HEK293T (cell line): ENCODE results near the gene KRT33B.

ENCODE experiments used
- CTCF ChIA-PET: fragments of 350-600 bp; formaldehyde crosslinking; extraction: SDS; loops from one replicate; lab custom pipeline; 2021; ENCODE audit warnings: antibody characterized with exemption, inconsistent platforms; lab: Yijun Ruan, JAX
- POLR2A ChIA-PET: fragments of 350-600 bp; formaldehyde crosslinking; extraction: SDS; loops from one replicate; lab custom pipeline; 2020; ENCODE audit warnings: antibody characterized with exemption, inconsistent platforms; lab: Yijun Ruan, JAX
- DNase-seq: peaks from one replicate; pipeline ENCODE4 v3.0.0; 2012; ENCODE audit warnings: mixed read lengths; ENCODE audit errors: extremely low spot score
- ARNT ChIP-seq: fragments of 450-650 bp; IDR thresholded peaks from 2 replicates; pipeline ENCODE4 v1.6.1; 2017; ENCODE audit warnings: mild to moderate bottlenecking
- BHLHE40 ChIP-seq: fragments of 450-650 bp; IDR thresholded peaks from 2 replicates; pipeline ENCODE4 v1.6.1; 2016; ENCODE audit warnings: mild to moderate bottlenecking, moderate library complexity, borderline replicate concordance
- CTBP1 ChIP-seq: fragments of 450-650 bp; IDR thresholded peaks from 2 replicates; pipeline ENCODE4 v1.6.1; 2016; ENCODE audit warnings: borderline replicate concordance
- ELF4 ChIP-seq: fragments of 450-650 bp; IDR thresholded peaks from 2 replicates; pipeline ENCODE4 v1.6.1; 2017; ENCODE audit warnings: antibody characterized with exemption
- FOXA1 ChIP-seq: fragments of 450-650 bp; IDR thresholded peaks from 2 replicates; pipeline ENCODE4 v1.6.1; 2016; ENCODE audit warnings: mild to moderate bottlenecking
- FOXK2 ChIP-seq: fragments of 450-650 bp; IDR thresholded peaks from 2 replicates; pipeline ENCODE4 v1.6.1; 2016; ENCODE audit warnings: mild to moderate bottlenecking
- FOXM1 ChIP-seq: fragments of 450-650 bp; IDR thresholded peaks from 2 replicates; pipeline ENCODE4 v1.6.1; 2017; ENCODE audit warnings: mild to moderate bottlenecking, borderline replicate concordance
- HDGF ChIP-seq: fragments of 450-650 bp; IDR thresholded peaks from 2 replicates; pipeline ENCODE4 v1.6.1; 2017; ENCODE audit warnings: antibody characterized with exemption, borderline replicate concordance
- L3MBTL2 ChIP-seq: fragments of 450-650 bp; conservative IDR thresholded peaks from 2 replicates; pipeline ENCODE4 v1.6.1; 2016; ENCODE audit warnings: mild to moderate bottlenecking
- LEF1 ChIP-seq: fragments of 450-650 bp; IDR thresholded peaks from 2 replicates; pipeline ENCODE4 v1.6.1; 2017; ENCODE audit warnings: mild to moderate bottlenecking, borderline replicate concordance
- NFRKB ChIP-seq: fragments of 450-650 bp; IDR thresholded peaks from 2 replicates; pipeline ENCODE4 v1.6.1; 2016; ENCODE audit warnings: mild to moderate bottlenecking, moderate library complexity
- PKNOX1 ChIP-seq: fragments of 450-650 bp; IDR thresholded peaks from 2 replicates; pipeline ENCODE4 v1.6.1; 2016
- SP1 ChIP-seq: fragments of 450-650 bp; IDR thresholded peaks from 2 replicates; pipeline ENCODE4 v1.6.1; 2017
- SUZ12 ChIP-seq: fragments of 450-650 bp; IDR thresholded peaks from 2 replicates; pipeline ENCODE4 v1.6.1; 2016; ENCODE audit warnings: mild to moderate bottlenecking
- TARDBP ChIP-seq: fragments of 450-650 bp; IDR thresholded peaks from 2 replicates; pipeline ENCODE4 v1.6.1; 2016
- ZNF384 ChIP-seq: fragments of 450-650 bp; IDR thresholded peaks from 2 replicates; pipeline ENCODE4 v1.6.1; 2016

Gene KRT33B

GRCh38 chr17:41328207-41328606 lies 41.4 kb downstream of the KRT33B start:
- TF ChIP-seq TARDBP = no peak
- TF ChIP-seq SP1 = no peak
- no peak for TF ChIP-seq ELF4
- TF ChIP-seq CTBP1 = no peak
- no peak for TF ChIP-seq NFRKB
- TF ChIP-seq L3MBTL2 = no peak
- no peak for TF ChIP-seq PKNOX1
- no peak for TF ChIP-seq FOXA1
- TF ChIP-seq BHLHE40 = no peak
- no peak for TF ChIP-seq FOXK2
- no peak for TF ChIP-seq HDGF
- TF ChIP-seq LEF1 = no peak
- no peak for TF ChIP-seq ARNT
- TF ChIP-seq SUZ12 = no peak
- TF ChIP-seq ZNF384 = no peak
- no peak for TF ChIP-seq FOXM1
- CTCF ChIA-PET = interaction anchor here (0.7 kb wide), 1 partner anchor 236 kb away, joined by 4 read pairs; no protein-coding TSS in a partner anchor
- POLR2A ChIA-PET = no interaction called here
- no peak for DNase-seq

GRCh38 chr17:41327411-41328120 lies 42.0 kb downstream of the KRT33B start:
- ChIA-PET POLR2A (no interaction called here), CTCF (no interaction called here)
- no peak for DNase-seq
- no peak for TF ChIP-seq L3MBTL2

DNA sequence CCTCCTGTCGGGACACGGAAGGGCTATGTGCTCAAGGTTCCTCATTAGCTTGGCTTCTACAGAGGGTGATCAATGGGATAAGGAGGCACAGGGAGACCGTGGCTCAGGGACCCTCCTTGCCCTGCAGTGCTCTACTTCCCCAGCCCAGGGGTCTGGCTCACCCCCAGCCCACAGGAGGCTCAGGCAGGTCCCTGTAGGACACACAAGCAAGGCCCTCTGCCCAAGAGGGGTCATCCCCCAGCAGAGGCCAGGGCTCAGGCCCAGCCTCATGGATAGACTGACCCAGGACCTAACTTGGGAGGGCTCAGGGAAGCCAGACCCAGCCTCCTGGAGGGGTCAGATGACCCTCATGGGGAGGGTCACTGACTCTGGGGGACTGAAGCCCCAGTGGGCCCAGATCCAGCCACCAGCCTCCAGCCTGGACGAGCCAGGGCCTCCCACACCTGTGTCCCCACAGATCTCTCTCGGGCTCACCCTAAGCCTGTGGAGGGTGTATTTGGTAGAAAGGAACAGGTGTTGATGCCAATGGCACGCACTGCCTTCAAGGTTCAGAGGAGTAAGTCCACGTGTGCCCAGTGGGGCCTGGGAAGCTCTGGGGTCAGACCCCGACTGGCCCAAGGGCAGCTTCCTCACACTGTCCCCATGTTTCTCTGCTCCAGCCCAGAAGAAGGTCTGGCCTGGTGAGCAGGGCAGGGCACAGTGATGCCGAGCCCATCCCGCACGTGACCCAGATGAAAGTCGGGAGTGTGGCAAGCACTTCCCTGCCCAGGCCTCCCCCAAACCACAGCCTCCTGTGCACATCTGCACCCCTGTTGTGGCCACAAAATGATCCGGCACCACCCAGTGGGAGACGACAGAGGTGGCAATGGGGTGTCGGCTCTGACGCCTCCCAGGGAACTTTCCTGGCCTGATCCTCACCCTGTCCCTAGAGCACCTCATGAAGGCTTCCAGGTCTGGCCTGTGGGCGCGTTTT lies 43.2 kb downstream of the KRT33B start:
- TF ChIP-seq FOXA1 = no peak
- TF ChIP-seq PKNOX1 = no peak
- TF ChIP-seq ARNT = no peak
- TF ChIP-seq ELF4 = no peak
- no peak for TF ChIP-seq NFRKB
- TF ChIP-seq BHLHE40 = no peak
- no peak for TF ChIP-seq LEF1
- no peak for TF ChIP-seq SP1
- no peak for TF ChIP-seq HDGF
- POLR2A ChIA-PET = no interaction called here
- DNase-seq = no peak
- CTCF ChIA-PET = no interaction called here

DNA sequence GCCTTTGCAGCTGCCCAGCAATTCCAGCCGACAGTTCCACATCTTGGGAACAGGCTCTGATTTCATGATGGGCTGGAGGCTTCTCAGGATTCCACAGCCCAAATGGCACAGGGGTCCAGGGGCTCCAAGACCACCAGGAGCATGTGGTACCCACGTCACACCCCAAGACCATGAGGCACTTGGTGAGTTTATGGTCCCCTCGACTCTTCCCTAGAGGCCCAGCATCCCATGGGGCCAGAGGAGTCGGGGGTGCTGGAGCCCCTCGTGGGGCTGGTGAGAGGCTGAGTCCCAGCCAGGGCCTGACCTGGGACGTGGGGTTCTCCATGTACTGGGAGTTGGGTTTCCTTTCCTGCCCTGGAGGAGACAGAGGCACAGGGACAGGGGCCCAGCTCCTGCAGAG lies 44.0 kb downstream of the KRT33B start:
- no peak for DNase-seq
- ChIA-PET POLR2A (no interaction called here), CTCF (no interaction called here)
- TF ChIP-seq SUZ12 (no peak), CTBP1 (no peak), NFRKB (no peak), PKNOX1 (no peak), FOXK2 (no peak), ELF4 (no peak), L3MBTL2 (no peak), SP1 (no peak), HDGF (no peak), BHLHE40 (no peak), FOXA1 (no peak), TARDBP (no peak), FOXM1 (no peak), LEF1 (no peak), ARNT (no peak)

GRCh38 chr17:41325126-41325525 lies 44.5 kb downstream of the KRT33B start:
- CTCF ChIA-PET = no interaction called here
- TF ChIP-seq BHLHE40 (no peak), TARDBP (no peak), FOXA1 (no peak), ZNF384 (no peak), SP1 (no peak), ELF4 (no peak), NFRKB (no peak), FOXM1 (no peak), FOXK2 (no peak), HDGF (no peak), PKNOX1 (no peak), CTBP1 (no peak)
- no peak for DNase-seq
- POLR2A ChIA-PET = no interaction called here
